HL-60 (cell line): ENCODE measurements around the gene PROK2.

Source experiments
- DNase-seq, 2 experiments: peaks; one replicate each; pipeline ENCODE4 v3.0.0-alpha.2; 2010 to 2020; ENCODE audit warnings: low read depth in 1 of 2, low spot score in 1 of 2
- H3K27ac ChIP-seq: fragments of 250-450 bp; sonication (Bioruptor Pico); replicated peaks from 2 replicates; pipeline ENCODE4 v1.5.1; 2020; ENCODE audit warnings: mild to moderate bottlenecking, moderate library complexity
- H3K27me3 ChIP-seq: fragments of 250-450 bp; sonication (Bioruptor Pico); 2 replicates; pipeline ENCODE4 v1.5.1; 2021; ENCODE audit warnings: mild to moderate bottlenecking, moderate library complexity; ENCODE audit not compliant: insufficient read depth, poor library complexity, severe bottlenecking
- H3K4me3 ChIP-seq: replicated peaks from 2 replicates; pipeline ENCODE4 v1.5.1; 2011; ENCODE audit warnings: mild to moderate bottlenecking, control low read depth, low read length; ENCODE audit not compliant: insufficient read depth
- GABPA ChIP-seq: IDR thresholded peaks from 2 replicates; pipeline ENCODE4 v1.6.1; 2012; ENCODE audit warnings: low read depth
- POLR2AphosphoS5 ChIP-seq: IDR thresholded peaks from 2 replicates; pipeline ENCODE4 v1.6.1; 2012; ENCODE audit warnings: low read depth
- SPI1 ChIP-seq: IDR thresholded peaks from 2 replicates; pipeline ENCODE4 v1.6.1; 2012; ENCODE audit warnings: low read depth, mild to moderate bottlenecking, borderline replicate concordance
- TF ChIP-seq, protein P1 (sequence below): IDR thresholded peaks from one replicate; pipeline ENCODE4 v1.5.1; 2011; ENCODE audit warnings: low read length, control low read depth, inconsistent platforms; ENCODE audit not compliant: insufficient read depth
- TF ChIP-seq, protein P2 (sequence below): IDR thresholded peaks from 2 replicates; pipeline ENCODE4 v1.6.1; 2012; ENCODE audit warnings: low read depth; ENCODE audit not compliant: insufficient replicate concordance

The PROK2 gene

DNA sequence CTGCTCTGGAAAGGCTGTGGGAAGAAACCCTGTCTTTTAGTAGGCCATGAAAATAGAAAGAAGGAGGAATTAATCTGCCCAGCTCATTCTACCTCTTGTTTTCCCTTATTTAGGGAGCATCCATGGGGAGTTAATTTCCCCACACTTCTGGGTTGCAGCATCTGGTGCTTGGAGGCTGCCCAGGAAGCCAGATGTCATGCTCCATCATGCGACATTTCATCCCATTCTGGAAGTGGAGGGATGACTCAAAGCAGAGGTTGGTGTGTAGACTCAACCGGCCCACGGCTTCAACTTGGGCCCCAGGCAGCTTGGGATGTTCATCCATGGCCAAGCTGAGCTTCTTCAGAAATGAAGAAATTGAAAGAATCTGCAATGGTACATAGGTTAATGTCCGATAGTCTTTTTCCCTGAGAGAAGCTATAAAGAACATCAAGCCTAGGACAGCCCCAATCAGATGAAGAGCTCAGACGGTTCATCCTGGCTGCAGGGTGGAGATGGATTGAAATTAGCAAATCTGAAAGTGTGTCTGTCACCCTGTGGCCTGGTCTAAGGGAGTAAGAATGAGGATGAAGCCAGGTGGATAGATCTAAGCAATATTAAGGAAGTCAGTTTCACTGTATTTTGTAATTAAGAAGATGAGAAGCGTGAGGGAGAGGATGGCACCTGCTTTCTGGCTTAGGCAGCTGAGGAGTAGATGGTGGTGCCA lies 24.5 kb upstream of the PROK2 start:
- no peak for DNase-seq
- Histone ChIP-seq H3K27ac (no peak overlapping the region), H3K27me3 (no peaks in the 10 kb centered on the region), H3K4me3 (no peak overlapping the region)
- TF ChIP-seq, protein P1, sequence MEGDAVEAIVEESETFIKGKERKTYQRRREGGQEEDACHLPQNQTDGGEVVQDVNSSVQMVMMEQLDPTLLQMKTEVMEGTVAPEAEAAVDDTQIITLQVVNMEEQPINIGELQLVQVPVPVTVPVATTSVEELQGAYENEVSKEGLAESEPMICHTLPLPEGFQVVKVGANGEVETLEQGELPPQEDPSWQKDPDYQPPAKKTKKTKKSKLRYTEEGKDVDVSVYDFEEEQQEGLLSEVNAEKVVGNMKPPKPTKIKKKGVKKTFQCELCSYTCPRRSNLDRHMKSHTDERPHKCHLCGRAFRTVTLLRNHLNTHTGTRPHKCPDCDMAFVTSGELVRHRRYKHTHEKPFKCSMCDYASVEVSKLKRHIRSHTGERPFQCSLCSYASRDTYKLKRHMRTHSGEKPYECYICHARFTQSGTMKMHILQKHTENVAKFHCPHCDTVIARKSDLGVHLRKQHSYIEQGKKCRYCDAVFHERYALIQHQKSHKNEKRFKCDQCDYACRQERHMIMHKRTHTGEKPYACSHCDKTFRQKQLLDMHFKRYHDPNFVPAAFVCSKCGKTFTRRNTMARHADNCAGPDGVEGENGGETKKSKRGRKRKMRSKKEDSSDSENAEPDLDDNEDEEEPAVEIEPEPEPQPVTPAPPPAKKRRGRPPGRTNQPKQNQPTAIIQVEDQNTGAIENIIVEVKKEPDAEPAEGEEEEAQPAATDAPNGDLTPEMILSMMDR: no peak
- TF ChIP-seq SPI1 (no peak), GABPA (no peak), POLR2AphosphoS5 (no peak)
- TF ChIP-seq, protein P2, sequence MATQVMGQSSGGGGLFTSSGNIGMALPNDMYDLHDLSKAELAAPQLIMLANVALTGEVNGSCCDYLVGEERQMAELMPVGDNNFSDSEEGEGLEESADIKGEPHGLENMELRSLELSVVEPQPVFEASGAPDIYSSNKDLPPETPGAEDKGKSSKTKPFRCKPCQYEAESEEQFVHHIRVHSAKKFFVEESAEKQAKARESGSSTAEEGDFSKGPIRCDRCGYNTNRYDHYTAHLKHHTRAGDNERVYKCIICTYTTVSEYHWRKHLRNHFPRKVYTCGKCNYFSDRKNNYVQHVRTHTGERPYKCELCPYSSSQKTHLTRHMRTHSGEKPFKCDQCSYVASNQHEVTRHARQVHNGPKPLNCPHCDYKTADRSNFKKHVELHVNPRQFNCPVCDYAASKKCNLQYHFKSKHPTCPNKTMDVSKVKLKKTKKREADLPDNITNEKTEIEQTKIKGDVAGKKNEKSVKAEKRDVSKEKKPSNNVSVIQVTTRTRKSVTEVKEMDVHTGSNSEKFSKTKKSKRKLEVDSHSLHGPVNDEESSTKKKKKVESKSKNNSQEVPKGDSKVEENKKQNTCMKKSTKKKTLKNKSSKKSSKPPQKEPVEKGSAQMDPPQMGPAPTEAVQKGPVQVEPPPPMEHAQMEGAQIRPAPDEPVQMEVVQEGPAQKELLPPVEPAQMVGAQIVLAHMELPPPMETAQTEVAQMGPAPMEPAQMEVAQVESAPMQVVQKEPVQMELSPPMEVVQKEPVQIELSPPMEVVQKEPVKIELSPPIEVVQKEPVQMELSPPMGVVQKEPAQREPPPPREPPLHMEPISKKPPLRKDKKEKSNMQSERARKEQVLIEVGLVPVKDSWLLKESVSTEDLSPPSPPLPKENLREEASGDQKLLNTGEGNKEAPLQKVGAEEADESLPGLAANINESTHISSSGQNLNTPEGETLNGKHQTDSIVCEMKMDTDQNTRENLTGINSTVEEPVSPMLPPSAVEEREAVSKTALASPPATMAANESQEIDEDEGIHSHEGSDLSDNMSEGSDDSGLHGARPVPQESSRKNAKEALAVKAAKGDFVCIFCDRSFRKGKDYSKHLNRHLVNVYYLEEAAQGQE: no peak

DNA sequence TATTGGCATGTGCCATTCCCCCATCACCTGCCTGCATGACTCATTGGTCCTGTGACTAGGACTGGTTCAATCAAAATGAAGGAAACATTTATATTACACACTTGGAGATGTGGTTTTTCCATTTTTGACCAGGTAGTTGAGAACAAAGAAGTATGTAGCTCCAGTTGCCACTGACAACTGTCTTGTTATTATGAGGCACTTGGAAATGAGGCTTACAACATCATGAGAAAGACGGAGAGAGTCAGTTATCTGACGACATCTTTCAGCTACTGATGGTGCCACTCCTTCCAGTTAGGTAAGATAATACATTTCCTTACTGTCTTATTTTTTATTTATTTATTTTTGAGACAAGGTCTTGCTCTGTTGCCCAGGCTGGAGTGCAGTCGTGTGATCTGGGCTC lies 21.8 kb upstream of the PROK2 start:
- no peak for TF ChIP-seq GABPA
- no peak for TF ChIP-seq SPI1
- TF ChIP-seq, protein P2: no peak
- TF ChIP-seq POLR2AphosphoS5: no peak
- TF ChIP-seq, protein P1: no peak
- peak; percentile 34 to 67 for DNase-seq
- Histone ChIP-seq H3K27ac (peak overlapping the region; percentile 65), H3K27me3 (no peaks in the 10 kb centered on the region), H3K4me3 (no peak overlapping the region)

DNA sequence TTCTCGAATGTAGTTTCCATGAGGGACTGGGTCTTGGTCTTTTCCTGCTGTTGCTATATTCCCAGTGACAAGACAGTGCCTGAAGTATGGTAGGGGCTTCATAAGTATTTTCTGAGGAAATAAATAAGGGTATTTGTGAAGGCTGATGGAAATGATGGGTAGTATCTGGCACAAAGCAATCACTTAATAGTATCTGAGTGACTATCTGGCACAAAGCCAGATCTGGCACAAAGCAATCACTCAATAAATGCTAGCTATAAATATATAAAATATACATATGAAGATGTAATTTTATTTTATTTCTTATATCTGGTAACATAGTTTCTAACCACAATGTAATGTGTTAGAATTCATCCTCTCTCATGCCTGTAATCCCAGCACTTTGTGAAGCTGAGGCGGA lies 20.7 kb upstream of the PROK2 start:
- DNase-seq: no peak
- TF ChIP-seq, protein P2: no peak
- no peak for TF ChIP-seq POLR2AphosphoS5
- TF ChIP-seq, protein P1: no peak
- TF ChIP-seq GABPA: no peak
- TF ChIP-seq SPI1: no peak
- peak overlapping the region; percentile 65 for H3K27ac ChIP-seq
- no peak overlapping the region for H3K4me3 ChIP-seq
- H3K27me3 ChIP-seq: no peaks in the 10 kb centered on the region
